PC-3 (cell line): ENCODE results near the gene ARFGAP1.

Experiments used
- CTCF ChIP-seq: fragments of 300-600 bp; sonication (generic); conservative IDR thresholded peaks from 2 replicates; pipeline ENCODE4 v1.5.1; 2017; ENCODE audit warnings: antibody characterized with exemption, low read depth, mild to moderate bottlenecking, low read length
- EZH2phosphoT487 ChIP-seq: fragments of 300-600 bp; sonication (generic); IDR thresholded peaks from 2 replicates; pipeline ENCODE4 v1.6.1; 2018; ENCODE audit warnings: mild to moderate bottlenecking, antibody characterized with exemption, low read length, borderline replicate concordance

GRCh38 chr20:63225082-63225454 lies 47.5 kb upstream of the ARFGAP1 start:
- no peak for TF ChIP-seq EZH2phosphoT487
- TF ChIP-seq CTCF: no peak
